ENCODE data around the gene TFF1.

The TFF1 gene

DNA sequence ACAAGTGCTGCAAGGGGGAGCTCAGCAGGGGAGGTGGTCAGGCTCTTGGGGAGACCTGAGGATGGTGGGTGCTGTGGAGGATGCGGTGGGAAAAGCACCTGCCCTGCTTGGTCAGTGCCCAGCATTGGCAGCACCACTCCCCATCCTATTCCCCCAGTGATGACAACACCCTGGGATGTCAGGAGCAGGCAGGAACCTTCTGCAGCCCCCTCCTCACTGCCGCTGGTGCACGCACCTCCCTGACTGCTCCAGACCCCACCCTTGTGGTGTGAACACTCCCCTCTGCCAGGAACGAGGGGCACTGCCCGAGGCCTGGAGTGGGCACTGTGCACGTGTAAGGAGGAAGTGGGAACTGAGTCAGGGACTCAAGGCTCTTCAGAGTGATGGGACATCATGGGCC lies 17.0 kb upstream of the TFF1 start:
- Histone ChIP-seq H3K27me3 (replicated peaks; ENCODE audit: control insufficient read depth, insufficient read depth, low read length, poor library complexity, severe bottlenecking) (no peaks in the 10 kb centered on the region), H3K27ac (ENCODE audit: insufficient read depth, low read length, poor library complexity, severe bottlenecking) (no peak overlapping the region), H3K9me3 (ENCODE audit: control insufficient read depth, low read length) (no peaks in the 10 kb centered on the region), H3K4me1 (ENCODE audit: control insufficient read depth, insufficient read depth, low read length, poor library complexity, severe bottlenecking) (peaks cover 4% of the 10 kb centered on the region), H3K4me3 (ENCODE audit: insufficient read depth, low read depth, low read length, poor library complexity, severe bottlenecking) (no peak overlapping the region), H3K36me3 (ENCODE audit: control insufficient read depth, insufficient read depth, low read length) (no peaks in the 10 kb centered on the region)
- no peak for DNase-seq

- Histone ChIP-seq H3K9me3 (ENCODE audit: control insufficient read depth, low read length) (no peaks in the 10 kb centered on the region), H3K27ac (ENCODE audit: insufficient read depth, low read length, poor library complexity, severe bottlenecking) (no peak overlapping the region), H3K27me3 (replicated peaks; ENCODE audit: control insufficient read depth, insufficient read depth, low read length, poor library complexity, severe bottlenecking) (no peaks in the 10 kb centered on the region), H3K4me1 (ENCODE audit: control insufficient read depth, insufficient read depth, low read length, poor library complexity, severe bottlenecking) (peaks cover 4% of the 10 kb centered on the region), H3K36me3 (ENCODE audit: control insufficient read depth, insufficient read depth, low read length) (no peaks in the 10 kb centered on the region), H3K4me3 (ENCODE audit: insufficient read depth, low read depth, low read length, poor library complexity, severe bottlenecking) (no peak overlapping the region)
- no peak for DNase-seq
Observed at GRCh38 chr21:42382915-42383314, 16.6 kb upstream of the TFF1 start.

GRCh38 chr21:42381347-42381984 lies 15.1 kb upstream of the TFF1 start:
- Histone ChIP-seq H3K27ac (ENCODE audit: insufficient read depth, low read length, poor library complexity, severe bottlenecking) (no peak overlapping the region), H3K4me1 (ENCODE audit: control insufficient read depth, insufficient read depth, low read length, poor library complexity, severe bottlenecking) (peaks cover 4% of the 10 kb centered on the region), H3K27me3 (replicated peaks; ENCODE audit: control insufficient read depth, insufficient read depth, low read length, poor library complexity, severe bottlenecking) (no peaks in the 10 kb centered on the region), H3K9me3 (ENCODE audit: control insufficient read depth, low read length) (no peaks in the 10 kb centered on the region), H3K4me3 (ENCODE audit: insufficient read depth, low read depth, low read length, poor library complexity, severe bottlenecking) (no peak overlapping the region), H3K36me3 (ENCODE audit: control insufficient read depth, insufficient read depth, low read length) (no peaks in the 10 kb centered on the region)
- peak in 1 of 3 donors; percentile 27 for DNase-seq

GRCh38 chr21:42379426-42380215 lies 13.3 kb upstream of the TFF1 start:
- no peaks in the 10 kb centered on the region for H3K27me3 ChIP-seq (replicated peaks; ENCODE audit: control insufficient read depth, insufficient read depth, low read length, poor library complexity, severe bottlenecking)
- H3K27ac ChIP-seq (ENCODE audit: insufficient read depth, low read length, poor library complexity, severe bottlenecking): no peak overlapping the region
- H3K4me1 ChIP-seq (ENCODE audit: control insufficient read depth, insufficient read depth, low read length, poor library complexity, severe bottlenecking): no peaks in the 10 kb centered on the region
- H3K4me3 ChIP-seq (ENCODE audit: insufficient read depth, low read depth, low read length, poor library complexity, severe bottlenecking): no peak overlapping the region
- DNase-seq: no peak
- H3K36me3 ChIP-seq (ENCODE audit: control insufficient read depth, insufficient read depth, low read length): no peaks in the 10 kb centered on the region
- H3K9me3 ChIP-seq (ENCODE audit: control insufficient read depth, low read length): no peaks in the 10 kb centered on the region

DNA sequence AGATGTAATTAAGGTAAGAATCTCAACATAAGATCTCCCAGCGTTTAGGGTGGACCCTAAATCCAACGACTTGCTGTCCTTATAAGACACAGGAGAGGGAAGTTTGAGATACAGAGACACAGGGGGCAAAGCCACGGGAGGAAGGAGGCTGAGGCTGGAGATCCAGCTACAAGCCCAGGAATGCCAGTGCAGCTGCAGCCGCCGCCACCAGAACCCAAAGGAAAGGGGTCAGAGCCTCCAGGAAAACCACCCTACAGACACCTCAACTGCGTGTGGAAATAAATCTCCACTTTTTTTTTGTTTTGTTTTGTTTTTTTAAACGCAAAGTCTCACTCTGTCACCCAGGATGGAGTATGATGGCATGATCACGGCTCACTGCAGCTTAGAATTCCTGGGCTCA lies 12.1 kb upstream of the TFF1 start:
- no peak overlapping the region for H3K27ac ChIP-seq (ENCODE audit: insufficient read depth, low read length, poor library complexity, severe bottlenecking)
- no peak overlapping the region for H3K4me3 ChIP-seq (ENCODE audit: insufficient read depth, low read depth, low read length, poor library complexity, severe bottlenecking)
- H3K9me3 ChIP-seq (ENCODE audit: control insufficient read depth, low read length): no peaks in the 10 kb centered on the region
- H3K36me3 ChIP-seq (ENCODE audit: control insufficient read depth, insufficient read depth, low read length): no peaks in the 10 kb centered on the region
- no peaks in the 10 kb centered on the region for H3K4me1 ChIP-seq (ENCODE audit: control insufficient read depth, insufficient read depth, low read length, poor library complexity, severe bottlenecking)
- DNase-seq: no peak
- no peaks in the 10 kb centered on the region for H3K27me3 ChIP-seq (replicated peaks; ENCODE audit: control insufficient read depth, insufficient read depth, low read length, poor library complexity, severe bottlenecking)

GRCh38 chr21:42377951-42378340 lies 11.6 kb upstream of the TFF1 start:
- no peaks in the 10 kb centered on the region for H3K36me3 ChIP-seq (ENCODE audit: control insufficient read depth, insufficient read depth, low read length)
- DNase-seq: no peak
- H3K4me1 ChIP-seq (ENCODE audit: control insufficient read depth, insufficient read depth, low read length, poor library complexity, severe bottlenecking): no peaks in the 10 kb centered on the region
- no peaks in the 10 kb centered on the region for H3K9me3 ChIP-seq (ENCODE audit: control insufficient read depth, low read length)
- H3K4me3 ChIP-seq (ENCODE audit: insufficient read depth, low read depth, low read length, poor library complexity, severe bottlenecking): no peak overlapping the region
- H3K27ac ChIP-seq (ENCODE audit: insufficient read depth, low read length, poor library complexity, severe bottlenecking): no peak overlapping the region
- no peaks in the 10 kb centered on the region for H3K27me3 ChIP-seq (replicated peaks; ENCODE audit: control insufficient read depth, insufficient read depth, low read length, poor library complexity, severe bottlenecking)

DNA sequence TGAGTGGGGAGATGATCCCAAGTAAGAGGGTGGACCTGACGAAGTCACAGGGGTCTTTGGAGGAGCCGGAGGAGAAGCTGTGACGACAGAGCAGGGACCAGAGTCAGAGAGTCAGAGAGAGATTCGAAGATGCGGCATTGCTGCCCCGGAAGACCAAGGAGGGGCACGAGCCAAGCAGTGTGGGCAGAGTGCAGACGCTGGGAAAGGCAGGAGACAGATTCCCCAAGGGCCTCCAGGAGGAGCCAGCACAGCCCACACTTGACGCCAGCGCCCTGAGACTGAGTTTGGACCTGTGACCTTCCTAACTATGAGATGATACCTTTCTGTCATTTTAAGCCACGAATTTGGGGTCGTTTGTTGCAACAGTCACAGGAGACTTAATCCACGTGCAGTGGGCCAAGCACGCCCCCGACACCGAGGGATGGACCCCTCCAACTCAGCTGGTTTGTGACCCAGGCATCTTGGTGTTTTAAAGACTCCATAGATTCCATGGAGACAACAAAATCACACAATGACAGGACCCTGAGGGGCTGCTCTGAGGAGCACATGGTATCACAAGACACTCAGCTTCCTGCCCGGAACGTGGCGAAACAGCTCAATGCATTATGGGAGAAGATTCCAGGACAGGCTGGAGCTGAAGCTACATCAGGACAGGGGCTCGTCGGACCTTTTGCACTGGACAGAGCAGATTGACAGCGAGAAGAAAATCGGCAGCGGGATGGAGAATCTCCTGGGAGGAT lies 11.0 kb upstream of the TFF1 start:
- H3K9me3 ChIP-seq (ENCODE audit: control insufficient read depth, low read length): no peaks in the 10 kb centered on the region
- H3K4me1 ChIP-seq (ENCODE audit: control insufficient read depth, insufficient read depth, low read length, poor library complexity, severe bottlenecking): no peaks in the 10 kb centered on the region
- no peaks in the 10 kb centered on the region for H3K27me3 ChIP-seq (replicated peaks; ENCODE audit: control insufficient read depth, insufficient read depth, low read length, poor library complexity, severe bottlenecking)

GRCh38 chr21:42376338-42376982 lies 10.1 kb upstream of the TFF1 start:
- H3K4me3 ChIP-seq (ENCODE audit: insufficient read depth, low read depth, low read length, poor library complexity, severe bottlenecking): no peak overlapping the region
- no peaks in the 10 kb centered on the region for H3K27me3 ChIP-seq (replicated peaks; ENCODE audit: control insufficient read depth, insufficient read depth, low read length, poor library complexity, severe bottlenecking)
- no peaks in the 10 kb centered on the region for H3K36me3 ChIP-seq (ENCODE audit: control insufficient read depth, insufficient read depth, low read length)
- H3K27ac ChIP-seq (ENCODE audit: insufficient read depth, low read length, poor library complexity, severe bottlenecking): no peak overlapping the region
- DNase-seq: peak in 1 of 3 donors; percentile 40
- no peaks in the 10 kb centered on the region for H3K4me1 ChIP-seq (ENCODE audit: control insufficient read depth, insufficient read depth, low read length, poor library complexity, severe bottlenecking)
- H3K9me3 ChIP-seq (ENCODE audit: control insufficient read depth, low read length): no peaks in the 10 kb centered on the region

More for the DNA sequence above, 11.0 kb upstream of the TFF1 start:
- no peak overlapping the region for H3K4me3 ChIP-seq (ENCODE audit: insufficient read depth, low read depth, low read length, poor library complexity, severe bottlenecking)
- H3K27ac ChIP-seq (ENCODE audit: insufficient read depth, low read length, poor library complexity, severe bottlenecking): no peak overlapping the region
- no peak for DNase-seq
- no peaks in the 10 kb centered on the region for H3K36me3 ChIP-seq (ENCODE audit: control insufficient read depth, insufficient read depth, low read length)

DNA sequence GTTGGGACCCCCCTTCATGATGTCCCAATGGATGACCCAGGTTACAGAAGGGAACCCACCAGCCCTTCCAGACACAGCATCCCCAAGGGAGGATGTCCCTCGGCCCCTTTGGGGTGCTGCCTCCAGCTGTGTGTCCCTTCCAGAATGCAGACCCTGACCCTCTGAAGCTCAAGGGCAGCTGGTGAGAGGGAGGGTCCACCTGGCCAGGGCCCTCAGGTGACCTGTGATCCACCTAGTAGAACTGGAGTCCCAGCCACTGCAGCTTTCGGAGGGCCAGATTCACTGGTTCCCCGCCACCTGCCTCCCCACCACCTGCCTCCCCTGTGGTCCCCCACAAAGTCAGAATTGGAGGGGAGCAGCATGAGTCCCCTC lies 9.6 kb upstream of the TFF1 start:
- Histone ChIP-seq H3K27me3 (replicated peaks; ENCODE audit: control insufficient read depth, insufficient read depth, low read length, poor library complexity, severe bottlenecking) (no peaks in the 10 kb centered on the region), H3K9me3 (ENCODE audit: control insufficient read depth, low read length) (no peaks in the 10 kb centered on the region), H3K4me1 (ENCODE audit: control insufficient read depth, insufficient read depth, low read length, poor library complexity, severe bottlenecking) (no peaks in the 10 kb centered on the region), H3K36me3 (ENCODE audit: control insufficient read depth, insufficient read depth, low read length) (no peaks in the 10 kb centered on the region), H3K4me3 (ENCODE audit: insufficient read depth, low read depth, low read length, poor library complexity, severe bottlenecking) (no peak overlapping the region), H3K27ac (ENCODE audit: insufficient read depth, low read length, poor library complexity, severe bottlenecking) (no peak overlapping the region)
- DNase-seq: no peak
